COLO829 (cell line): Measurements from ENCODE around the gene TRIM2.

Source experiments
- DNase-seq: peaks from one replicate; pipeline ENCODE4 v3.0.0; 2012; ENCODE audit warnings: low spot score

The TRIM2 gene

GRCh38 chr4:153248641-153249198 is 44.5 kb downstream of the TRIM2 start:
- no peak for DNase-seq

- DNase-seq, result peak; percentile 96
Measured at GRCh38 chr4:153249199-153250041, 45.2 kb downstream of the TRIM2 start.

GRCh38 chr4:153252122-153252521 is 47.9 kb downstream of the TRIM2 start:
- DNase-seq, result no peak

- no peak for DNase-seq
Measured at GRCh38 chr4:153255233-153255632, 51.0 kb downstream of the TRIM2 start.

- DNase-seq, result no peak
Measured at GRCh38 chr4:153257151-153257620, 52.9 kb downstream of the TRIM2 start.

- no peak for DNase-seq
Measured at GRCh38 chr4:153257991-153258390, 53.7 kb downstream of the TRIM2 start.

GRCh38 chr4:153258750-153259149 is 54.5 kb downstream of the TRIM2 start:
- DNase-seq, result no peak

GRCh38 chr4:153259661-153260060 is 55.4 kb downstream of the TRIM2 start:
- no peak for DNase-seq

- no peak for DNase-seq
Measured at GRCh38 chr4:153260132-153260531, 55.9 kb downstream of the TRIM2 start.

GRCh38 chr4:153260553-153261300 is 56.5 kb downstream of the TRIM2 start:
- DNase-seq, result no peak

GRCh38 chr4:153261461-153261860 is 57.2 kb downstream of the TRIM2 start:
- DNase-seq, result no peak

- no peak for DNase-seq
Measured at GRCh38 chr4:153261914-153262313, 57.7 kb downstream of the TRIM2 start.

GRCh38 chr4:153265306-153266047 is 61.2 kb downstream of the TRIM2 start:
- DNase-seq, result no peak

- no peak for DNase-seq
Measured at GRCh38 chr4:153266988-153267387, 62.7 kb downstream of the TRIM2 start.

GRCh38 chr4:153267890-153268289 is 63.6 kb downstream of the TRIM2 start:
- no peak for DNase-seq

GRCh38 chr4:153268295-153268694 is 64.1 kb downstream of the TRIM2 start:
- DNase-seq, result no peak

GRCh38 chr4:153269218-153269990 is 65.2 kb downstream of the TRIM2 start:
- DNase-seq, result no peak

- DNase-seq, result no peak
Measured at GRCh38 chr4:153270361-153270760, 66.1 kb downstream of the TRIM2 start.

GRCh38 chr4:153271820-153272219 is 67.6 kb downstream of the TRIM2 start:
- no peak for DNase-seq

- no peak for DNase-seq
Measured at GRCh38 chr4:153273751-153274150, 69.5 kb downstream of the TRIM2 start.

- no peak for DNase-seq
Measured at GRCh38 chr4:153274967-153275366, 70.7 kb downstream of the TRIM2 start.
